H1 (cell line): ENCODE results near the gene GBX1. TPM values are rescaled to one million over a fixed set of nuclear protein-coding genes. Genes with fewer than 3 reads are reported as not detected.
A peak's percentile ranks its signal among the peaks of the same experiment; 100 is the strongest.

Source experiments
- ASH2L ChIP-seq: fragments of 200-600, 300-600 bp; sonication (generic); IDR thresholded peaks from one replicate; pipeline ENCODE4 v1.7.1; 2017; ENCODE audit warnings: low read length
- CBX8 ChIP-seq: fragments of 300-800, 300-1000 bp; sonication (generic); IDR thresholded peaks from 2 replicates; pipeline ENCODE4 v1.7.1; 2016; ENCODE audit warnings: low read depth, low read length, borderline replicate concordance
- CTBP2 ChIP-seq: IDR thresholded peaks from 2 replicates; pipeline ENCODE4 v1.7.0; 2011; ENCODE audit warnings: borderline replicate concordance, mild to moderate bottlenecking, moderate library complexity, mixed read lengths, low read length; ENCODE audit not compliant: insufficient read depth, insufficient read length
- E2F6 ChIP-seq: IDR thresholded peaks from 2 replicates; pipeline ENCODE4 v1.6.1; 2012; ENCODE audit warnings: inconsistent platforms
- FOSL1 ChIP-seq: IDR thresholded peaks from 2 replicates; pipeline ENCODE4 v1.6.1; 2011; ENCODE audit warnings: mild to moderate bottlenecking, low read depth, low read length, moderate library complexity; ENCODE audit not compliant: insufficient read depth
- GTF2F1 ChIP-seq: IDR thresholded peaks from 2 replicates; pipeline ENCODE4 v1.6.1; 2012; ENCODE audit warnings: low read depth, low read length, improper control_type of control experiment, borderline replicate concordance
- HDAC2 ChIP-seq, 2 experiments: fragments of 300-600 bp in 1 of 2; sonication (generic) in 1 of 2; IDR thresholded peaks; 2 replicates each; pipeline ENCODE4 v1.6.1; 2011 to 2012; ENCODE audit warnings: low read depth in 2 of 2, low read length in 2 of 2, mild to moderate bottlenecking in 2 of 2, moderate library complexity in 2 of 2, borderline replicate concordance in 1 of 2, inconsistent platforms in 1 of 2
- JUND ChIP-seq: IDR thresholded peaks from 2 replicates; pipeline ENCODE4 v1.6.1; 2011; ENCODE audit warnings: mild to moderate bottlenecking, improper control_type of control experiment, low read length
- NRF1 ChIP-seq: IDR thresholded peaks from 2 replicates; pipeline ENCODE4 v1.6.1; 2011; ENCODE audit warnings: mild to moderate bottlenecking, low read depth, low read length, improper control_type of control experiment
- RAD21 ChIP-seq, 2 experiments: IDR thresholded peaks in 1 of 2; conservative IDR thresholded peaks in 1 of 2; 2 replicates each; pipeline ENCODE4 v1.6.1; 2011; ENCODE audit warnings: low read depth in 2 of 2, low read length in 2 of 2, improper control_type of control experiment in 1 of 2, inconsistent platforms in 1 of 2, mild to moderate bottlenecking in 1 of 2, moderate library complexity in 1 of 2
- SP2 ChIP-seq: IDR thresholded peaks from 2 replicates; pipeline ENCODE4 v1.6.1; 2012; ENCODE audit warnings: mild to moderate bottlenecking, low read length, inconsistent platforms
- TAF7 ChIP-seq: optimal IDR thresholded peaks from 2 replicates; pipeline ENCODE3; 2011; ENCODE audit warnings: low read depth, mild to moderate bottlenecking, inconsistent platforms, low read length, moderate library complexity, borderline replicate concordance
- TEAD4 ChIP-seq: IDR thresholded peaks from 2 replicates; pipeline ENCODE4 v1.6.1; 2012; ENCODE audit warnings: low read depth, low read length, inconsistent platforms, mixed read lengths
- polyA plus RNA-seq, 7 experiments: library from polyadenylated mRNA; depleted of rRNA in 3 of 7; stranded (reverse) in 5 of 7; unstranded in 2 of 7; fragments of >200 nt in 5 of 7; fragments of 200-250 nt in 2 of 7; gene quantifications; 1 replicate in 5 of 7; 2 replicates in 1 of 7; 4 replicates in 1 of 7; pipeline versions ENCODE4 v1.2.1 to v1.2.3, GENCODE V29; 2011 to 2013; ENCODE audit warnings: missing spikeins in 2 of 7, mixed read lengths in 2 of 7
- total RNA-seq: library from RNA; stranded (reverse); fragmentation: NEBNext Ultra II Directional; extraction: Animal tissue kit (Norgen Biotek cat#: 25700); gene quantifications from 2 replicates; pipeline ENCODE4 v1.2.1, GENCODE V29; 2021
- TF ChIP-seq, protein P1 (sequence below), 3 experiments: IDR thresholded peaks; 1 replicate in 2 of 3; 2 replicates in 1 of 3; pipeline versions ENCODE4 v1.5.1 to v1.6.1; 2011; ENCODE audit warnings: low read length in 3 of 3, mild to moderate bottlenecking in 3 of 3, inconsistent platforms in 2 of 3, low read depth in 1 of 3, moderate library complexity in 1 of 3; ENCODE audit not compliant: insufficient read depth in 1 of 3; ENCODE audit errors: control extremely low read depth in 1 of 3

GBX1 gene
- total and polyA plus RNA-seq, 2 of the 8 experiments (the other 6 are each of a cell fraction or from before 2014, with no cell fraction given) = not detected

DNA sequence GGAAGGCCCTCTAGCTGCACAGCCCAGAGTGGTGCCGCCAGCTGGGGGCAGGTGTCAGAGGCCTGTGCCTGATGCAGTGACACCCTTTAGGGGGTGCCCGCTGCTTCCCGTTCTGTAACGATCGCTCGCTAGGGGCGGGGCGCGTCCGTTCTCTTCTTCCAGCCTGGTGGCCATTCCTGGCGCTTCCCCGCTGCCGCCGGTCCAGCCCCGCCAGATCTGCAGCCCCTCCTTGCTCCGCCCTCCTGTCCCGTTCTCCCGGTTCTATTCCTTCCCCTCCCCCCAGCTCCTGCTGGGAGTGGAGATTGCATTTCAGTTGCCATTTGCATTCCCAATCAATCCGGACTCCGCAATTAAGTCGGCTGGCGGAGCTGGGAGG, 42.0 kb downstream of the GBX1 start (continued):
- TF ChIP-seq E2F6 (no peak), TEAD4 (no peak), ASH2L (peak; percentile 91), TAF7 (peak; percentile 51), SP2 (no peak), CTBP2 (no peak), CBX8 (no peak), NRF1 (no peak), JUND (no peak), HDAC2 (IDR thresholded peaks at IDR 0.05; ENCODE audit: borderline replicate concordance in 1 of 2, low read depth in 2 of 2, low read length in 2 of 2) (peak; percentile 8 to 68; a peak in 1 of 4 replicates), RAD21 (IDR thresholded peaks at IDR 0.05 in 1 of 2, conservative IDR thresholded peaks at IDR 0.05 in 1 of 2; ENCODE audit: low read depth in 2 of 2, low read length in 2 of 2) (no peak), GTF2F1 (no peak), FOSL1 (no peak)
- TF ChIP-seq, protein P1, sequence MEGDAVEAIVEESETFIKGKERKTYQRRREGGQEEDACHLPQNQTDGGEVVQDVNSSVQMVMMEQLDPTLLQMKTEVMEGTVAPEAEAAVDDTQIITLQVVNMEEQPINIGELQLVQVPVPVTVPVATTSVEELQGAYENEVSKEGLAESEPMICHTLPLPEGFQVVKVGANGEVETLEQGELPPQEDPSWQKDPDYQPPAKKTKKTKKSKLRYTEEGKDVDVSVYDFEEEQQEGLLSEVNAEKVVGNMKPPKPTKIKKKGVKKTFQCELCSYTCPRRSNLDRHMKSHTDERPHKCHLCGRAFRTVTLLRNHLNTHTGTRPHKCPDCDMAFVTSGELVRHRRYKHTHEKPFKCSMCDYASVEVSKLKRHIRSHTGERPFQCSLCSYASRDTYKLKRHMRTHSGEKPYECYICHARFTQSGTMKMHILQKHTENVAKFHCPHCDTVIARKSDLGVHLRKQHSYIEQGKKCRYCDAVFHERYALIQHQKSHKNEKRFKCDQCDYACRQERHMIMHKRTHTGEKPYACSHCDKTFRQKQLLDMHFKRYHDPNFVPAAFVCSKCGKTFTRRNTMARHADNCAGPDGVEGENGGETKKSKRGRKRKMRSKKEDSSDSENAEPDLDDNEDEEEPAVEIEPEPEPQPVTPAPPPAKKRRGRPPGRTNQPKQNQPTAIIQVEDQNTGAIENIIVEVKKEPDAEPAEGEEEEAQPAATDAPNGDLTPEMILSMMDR (IDR thresholded peaks at IDR 0.05; ENCODE audit: control extremely low read depth in 1 of 3, insufficient read depth in 1 of 3, low read depth in 1 of 3, low read length in 3 of 3) = peak in 2 of 3 experiments; percentile 34 to 70; a peak in 3 of 4 replicates
